HG03432 (cell line): ENCODE data around the gene TM7SF2.

Source experiments
- ATAC-seq: cut with Tn5 transposase; IDR thresholded peaks from one replicate; pipeline ENCODE4 v1.9.1; 2021; ENCODE audit warnings: mild to moderate bottlenecking, moderate library complexity; ENCODE audit not compliant: unreplicated experiment

Gene TM7SF2

DNA sequence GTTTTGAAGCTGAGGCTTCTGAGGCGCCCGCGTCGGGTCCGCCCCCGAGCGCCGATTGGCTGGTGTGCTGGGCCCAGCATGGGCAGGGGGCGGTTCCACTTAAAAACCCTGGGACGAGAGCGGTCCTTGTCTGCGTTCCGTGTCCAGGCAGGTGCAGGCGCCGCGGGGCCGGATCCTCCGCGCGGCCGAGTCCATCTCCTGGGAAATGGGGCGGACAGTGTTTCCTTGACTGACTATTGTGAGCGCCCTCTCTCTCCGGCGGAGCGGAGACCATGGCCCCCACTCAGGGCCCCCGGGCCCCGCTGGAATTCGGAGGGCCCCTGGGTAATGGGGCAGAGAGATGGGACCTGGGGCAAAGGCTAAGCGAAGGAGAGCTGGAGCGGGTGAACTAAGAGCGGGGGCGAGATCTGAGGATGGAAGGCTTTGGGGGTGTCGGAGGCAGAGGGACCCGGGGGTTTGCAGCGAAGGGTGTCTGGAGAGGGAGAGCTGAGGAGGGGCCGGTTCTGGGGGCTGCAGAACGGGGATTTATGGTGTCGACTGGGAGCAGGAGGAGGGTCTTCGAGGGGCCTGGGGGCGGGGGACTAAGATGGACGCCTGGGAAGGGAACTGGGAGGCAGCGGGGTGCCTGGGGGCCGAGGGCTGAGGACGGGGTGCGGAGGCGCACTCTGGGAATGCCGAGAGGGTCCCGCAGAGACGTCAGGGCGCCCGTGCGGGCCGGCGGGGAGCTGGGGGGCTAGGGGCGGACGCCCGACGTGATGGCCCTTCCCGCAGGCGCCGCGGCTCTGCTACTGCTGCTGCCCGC is at the start of gene TM7SF2:
TSS of gene TM7SF2 (plus strand) at position 129 of the 802 bp plus-strand sequence. CDS start at position 273, 144 bp downstream.
- ATAC-seq: peak; percentile 57

DNA sequence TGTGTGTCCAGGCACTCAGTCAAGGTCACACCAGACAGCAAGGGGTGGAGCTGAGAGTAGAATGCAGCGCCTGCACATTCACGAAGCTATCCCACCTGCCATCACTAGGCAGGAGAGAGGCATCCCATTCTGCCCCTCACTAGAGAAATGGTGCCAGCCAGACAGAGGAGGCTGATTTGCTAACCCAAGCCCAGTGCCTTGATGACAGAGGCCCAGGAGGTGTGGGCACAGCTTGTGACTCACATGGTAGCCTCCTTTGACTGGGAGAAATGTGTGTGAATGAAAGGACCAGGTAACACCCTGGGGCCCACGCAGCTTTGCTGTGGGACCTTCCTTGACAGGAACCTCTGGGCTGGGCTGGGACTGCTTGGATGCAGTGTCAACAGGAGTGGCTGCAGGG is 48.1 kb upstream of the TM7SF2 start:
- no peak for ATAC-seq

DNA sequence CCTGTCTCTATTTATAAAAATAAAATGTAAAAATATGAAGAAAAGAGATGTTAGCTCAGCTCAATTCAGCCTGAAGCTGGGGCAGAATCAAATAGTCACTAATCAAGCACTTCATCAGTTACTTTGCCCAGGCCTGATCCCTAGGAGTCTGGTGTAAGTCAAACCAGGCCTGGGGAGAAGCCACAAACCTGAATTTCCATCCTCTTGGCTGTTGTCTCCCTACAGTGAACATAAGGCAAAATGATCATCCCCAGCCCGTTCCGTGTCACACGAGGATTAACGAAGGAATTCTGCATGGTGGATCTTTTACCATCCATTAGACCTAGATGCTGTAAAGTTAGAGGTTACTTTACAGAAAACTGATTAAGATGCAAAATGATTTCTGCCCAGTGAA is 46.8 kb upstream of the TM7SF2 start:
- ATAC-seq: no peak

- no peak for ATAC-seq
These were observed 45.8 kb upstream of the TM7SF2 start for GRCh38 chr11:65065851-65066250.

DNA sequence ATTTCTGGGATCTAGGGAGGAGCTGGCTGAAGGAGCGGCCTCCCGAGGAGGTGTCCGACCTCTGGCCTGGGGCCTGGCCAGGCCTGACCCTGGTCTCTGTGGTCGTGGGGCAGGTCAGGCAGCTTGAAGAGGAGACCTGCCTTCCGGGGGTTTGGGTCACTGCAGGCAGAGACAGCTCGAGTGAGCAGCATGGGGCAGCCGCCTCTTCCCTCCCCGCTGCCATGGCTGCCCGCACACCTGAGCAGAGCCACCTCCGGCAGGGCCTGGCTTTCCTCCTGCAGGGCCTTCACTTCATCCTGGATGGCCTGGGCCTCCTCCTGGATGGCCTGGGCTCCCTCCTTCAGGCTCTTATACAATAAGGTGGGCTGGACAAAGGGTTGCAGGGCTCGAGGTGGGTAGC is 45.4 kb upstream of the TM7SF2 start:
- no peak for ATAC-seq

- no peak for ATAC-seq
These were observed 44.8 kb upstream of the TM7SF2 start for GRCh38 chr11:65066805-65067291.

DNA sequence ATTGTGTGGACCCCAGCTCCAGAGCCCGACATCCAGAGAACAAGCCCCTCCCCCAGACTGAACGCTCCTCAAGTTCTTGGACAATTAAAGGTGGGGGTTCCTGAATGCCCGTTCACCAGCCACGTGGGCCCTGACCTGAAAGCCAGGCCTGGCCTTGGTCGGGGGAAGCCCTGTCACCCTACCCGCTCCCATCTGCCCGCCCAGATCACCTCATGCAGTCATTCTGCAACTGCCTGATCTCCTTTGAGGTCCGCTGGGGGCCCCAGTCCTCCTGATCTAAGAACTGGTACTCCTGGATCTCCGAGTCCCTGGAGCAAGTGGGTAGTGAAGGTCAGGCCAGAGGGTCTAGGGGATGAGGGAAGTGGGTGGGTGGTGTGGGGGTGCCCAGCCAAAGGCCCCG is 44.2 kb upstream of the TM7SF2 start:
- ATAC-seq: no peak

DNA sequence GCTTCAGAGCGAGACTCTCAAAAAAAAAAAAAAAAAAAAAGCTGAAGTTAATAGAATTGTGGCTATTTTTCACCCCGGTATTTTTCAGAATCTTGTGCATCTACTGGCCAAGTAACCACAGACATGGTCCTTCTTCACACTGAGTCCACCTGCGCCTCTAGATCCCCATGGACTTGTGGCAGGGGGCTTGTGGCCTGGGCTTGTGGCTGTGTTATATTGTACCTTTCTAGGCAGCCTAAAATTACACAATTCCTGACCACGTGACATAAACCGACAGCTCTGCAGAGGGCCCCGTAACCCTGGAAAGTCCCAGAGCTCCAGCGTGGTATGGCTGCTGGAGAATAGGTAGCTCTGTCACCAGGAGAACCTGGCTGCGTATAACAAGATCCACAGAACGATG is 42.5 kb upstream of the TM7SF2 start:
- no peak for ATAC-seq

DNA sequence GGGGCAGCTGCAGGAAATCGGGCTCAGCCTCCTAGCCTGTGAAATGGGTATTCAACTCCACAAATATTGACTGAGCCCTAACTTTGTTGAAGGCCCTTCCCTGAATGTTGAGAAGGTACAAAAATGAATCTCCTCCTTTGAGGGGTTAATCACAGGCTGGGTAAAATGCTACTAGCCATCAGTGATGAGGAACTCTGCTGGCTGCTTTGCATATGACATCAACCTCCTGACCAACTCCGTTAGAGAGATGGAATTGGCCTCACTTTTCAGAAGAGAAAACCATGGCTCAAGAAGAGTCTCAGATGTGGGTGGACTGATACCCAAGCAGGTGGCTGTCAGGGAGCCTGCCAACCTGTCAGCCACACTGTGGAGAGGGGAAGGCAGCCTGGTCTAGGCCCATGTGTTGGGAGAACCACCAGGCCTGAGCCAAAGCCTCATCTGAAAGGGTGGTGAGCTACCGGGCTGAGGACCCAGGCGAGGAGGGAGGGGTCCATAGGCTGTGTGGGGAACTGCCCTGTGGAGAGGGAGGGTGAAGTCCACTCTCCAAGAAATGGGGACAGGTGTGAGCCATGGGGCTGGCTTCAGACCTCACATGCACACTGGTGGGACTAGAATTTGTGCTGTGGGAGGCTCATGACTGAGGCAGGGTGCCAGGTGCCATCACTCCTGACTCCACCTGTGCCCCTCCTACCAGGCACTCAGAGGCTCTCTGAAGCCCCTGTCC is 39.6 kb upstream of the TM7SF2 start:
- ATAC-seq: no peak

GRCh38 chr11:65072631-65072966 is 39.1 kb upstream of the TM7SF2 start:
- no peak for ATAC-seq

DNA sequence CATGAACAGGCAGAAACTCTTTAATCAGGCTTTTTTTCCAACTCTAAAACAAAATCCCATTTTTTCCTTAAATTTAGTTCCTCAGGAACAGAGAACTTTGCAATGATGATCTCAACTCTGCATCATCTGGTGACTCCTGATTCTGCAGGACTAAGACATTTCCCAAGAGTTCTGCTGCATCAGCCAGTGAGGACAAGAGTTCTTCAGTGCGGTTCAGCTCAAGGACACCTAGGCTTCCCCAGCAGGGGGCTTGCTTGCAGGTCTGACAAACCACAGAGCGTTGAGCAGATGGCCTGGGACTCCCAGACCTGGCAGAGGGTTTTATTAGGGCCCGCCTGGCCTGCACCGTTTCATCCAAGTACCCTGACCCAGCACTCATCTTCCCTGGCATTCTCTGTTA is 34.2 kb upstream of the TM7SF2 start:
- no peak for ATAC-seq

DNA sequence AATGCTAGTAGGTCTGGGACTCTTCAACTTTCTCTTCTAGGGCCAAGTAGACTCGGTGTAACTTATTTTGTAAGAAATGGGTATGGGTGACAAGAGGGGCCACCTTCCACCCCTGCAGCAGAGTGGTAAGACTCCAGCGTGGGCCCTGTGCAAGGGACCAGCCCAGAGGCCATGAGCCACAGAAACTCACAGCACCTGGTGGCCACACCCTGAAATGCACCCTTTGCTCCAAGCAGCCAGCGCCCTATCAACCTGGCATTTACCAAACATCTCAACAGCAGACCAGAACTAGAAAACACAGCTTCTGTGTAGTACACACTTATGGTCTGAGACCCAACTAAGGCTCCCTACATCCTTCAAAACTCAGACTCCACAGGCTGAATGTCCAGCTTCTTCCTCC is 33.5 kb upstream of the TM7SF2 start:
- no peak for ATAC-seq

DNA sequence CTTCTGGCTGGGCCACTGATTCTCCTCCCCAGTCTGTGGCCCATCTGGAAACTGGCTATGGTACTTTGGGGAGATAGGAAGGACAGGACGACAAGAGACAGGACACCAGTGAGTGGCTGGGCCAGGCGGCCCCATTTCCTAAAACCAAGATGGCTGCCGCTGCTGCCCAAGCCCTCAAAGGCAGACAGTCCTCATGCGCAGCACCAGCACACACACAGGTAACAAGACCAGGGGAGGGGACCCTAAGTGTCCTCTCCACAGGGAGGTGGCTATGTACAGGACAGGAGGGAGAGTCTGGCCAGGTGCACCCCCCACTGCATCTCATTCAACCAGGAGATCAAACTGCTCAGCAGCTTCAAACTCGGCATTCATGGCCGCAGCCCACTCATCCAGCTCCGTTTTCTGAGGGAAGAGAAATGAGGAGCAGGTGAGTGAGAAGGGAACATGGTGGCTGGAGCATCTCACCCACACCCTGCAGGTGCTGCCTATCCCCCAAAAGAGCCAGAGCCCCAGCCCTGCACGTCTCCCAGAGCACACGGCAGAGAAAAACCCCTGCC is 32.8 kb upstream of the TM7SF2 start:
- no peak for ATAC-seq

GRCh38 chr11:65083134-65083833 is 28.4 kb upstream of the TM7SF2 start:
- ATAC-seq: peak; percentile 12

DNA sequence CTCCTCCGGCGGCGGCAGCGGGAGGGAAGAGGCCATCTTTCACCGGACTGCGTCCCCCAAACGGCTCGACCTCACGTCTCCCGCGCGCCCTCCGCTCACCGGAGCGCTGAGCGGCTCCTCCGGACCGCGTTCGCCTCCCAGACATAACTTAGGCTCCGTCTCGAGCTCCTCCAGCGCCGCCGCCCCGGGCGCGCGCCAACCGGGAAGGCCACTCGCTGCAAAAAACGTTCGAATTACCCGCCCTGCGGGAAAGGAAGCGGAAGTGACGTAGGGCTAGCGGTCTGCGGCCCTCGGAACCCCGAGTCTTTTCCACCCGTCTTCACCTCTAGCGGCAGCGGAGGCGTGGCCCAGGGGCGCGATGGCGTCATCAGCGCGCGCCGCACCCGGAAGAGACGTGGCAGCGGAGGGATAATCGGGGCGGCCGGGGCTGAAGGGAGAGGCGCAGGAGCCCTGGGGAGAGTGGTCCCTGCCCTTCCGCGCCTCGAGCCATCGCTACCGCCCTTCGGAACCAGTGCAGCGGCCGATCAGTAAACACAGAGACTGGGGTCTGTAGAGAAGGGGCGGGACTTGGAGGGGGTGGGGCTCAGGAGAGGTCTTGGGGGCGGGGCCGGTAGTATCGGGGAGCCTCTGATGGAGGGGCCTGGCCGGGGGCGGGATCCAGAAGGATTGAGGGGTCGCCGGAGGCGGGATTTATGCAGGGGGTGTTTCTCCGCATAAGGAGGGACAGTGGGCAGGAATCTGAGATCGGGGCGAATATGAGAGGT is 27.7 kb upstream of the TM7SF2 start, which contains the start of the genes CDCA5 and ZFPL1:
TSS of gene CDCA5 (minus strand) at position 207 of the 764 bp plus-strand sequence. CDS start at position 145, 62 bp downstream.
TSS of gene ZFPL1 (plus strand) at position 389 of the 764 bp plus-strand sequence. CDS start 477 bp downstream, outside the sequence.
- peak; percentile 77 for ATAC-seq

DNA sequence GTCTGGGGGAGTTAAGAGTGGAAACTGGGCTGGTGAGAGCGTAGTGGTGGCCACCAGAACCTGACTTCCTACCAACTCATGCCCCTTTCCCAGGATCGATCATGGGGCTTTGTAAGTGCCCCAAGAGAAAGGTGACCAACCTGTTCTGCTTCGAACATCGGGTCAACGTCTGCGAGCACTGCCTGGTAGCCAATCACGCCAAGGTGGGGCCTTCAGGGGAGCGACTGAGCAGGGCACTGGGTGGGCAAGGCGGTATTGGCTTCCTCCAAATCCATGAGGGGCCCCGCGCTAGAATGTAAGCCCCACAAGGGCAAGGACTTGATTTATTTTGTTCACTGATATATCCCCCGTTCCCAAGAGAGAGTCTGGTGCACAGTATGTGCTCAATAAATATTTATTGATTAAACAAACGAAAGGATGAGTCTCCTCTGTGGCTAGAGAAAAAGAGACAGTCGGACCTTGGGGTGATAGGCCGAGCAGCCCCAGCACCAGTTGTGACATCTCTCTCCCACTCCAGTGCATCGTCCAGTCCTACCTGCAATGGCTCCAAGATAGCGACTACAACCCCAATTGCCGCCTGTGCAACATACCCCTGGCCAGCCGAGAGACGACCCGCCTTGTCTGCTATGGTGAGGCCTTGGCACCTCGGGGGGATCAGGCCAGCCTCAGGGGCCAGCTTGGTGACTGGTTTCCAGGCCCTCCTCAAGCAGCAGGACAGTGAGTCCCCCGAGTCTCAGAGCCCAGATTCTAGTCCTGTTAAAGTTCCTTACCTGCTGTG is 26.9 kb upstream of the TM7SF2 start:
- ATAC-seq: peak; percentile 8

GRCh38 chr11:65085446-65085845 is 26.2 kb upstream of the TM7SF2 start:
- ATAC-seq: no peak

- no peak for ATAC-seq
These were observed 24.9 kb upstream of the TM7SF2 start for GRCh38 chr11:65086809-65087208.

DNA sequence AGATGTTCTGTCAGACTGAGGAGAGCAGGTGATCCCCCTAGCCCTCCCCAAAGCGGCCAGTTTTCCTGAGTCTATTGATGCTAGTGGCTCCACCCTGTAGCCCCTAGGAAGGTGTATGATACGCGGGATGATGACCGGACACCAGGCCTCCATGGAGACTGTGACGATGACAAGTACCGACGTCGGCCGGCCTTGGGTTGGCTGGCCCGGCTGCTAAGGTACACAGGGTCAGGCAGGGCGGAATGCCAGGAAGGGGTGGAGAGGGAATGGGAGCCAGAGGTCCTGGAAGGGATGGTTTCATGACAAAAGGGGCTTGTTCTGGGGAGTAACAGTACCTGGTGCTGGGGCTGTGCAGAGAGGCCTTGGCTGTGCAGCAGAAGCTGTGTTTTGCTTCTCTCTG is 24.5 kb upstream of the TM7SF2 start:
- no peak for ATAC-seq

GRCh38 chr11:65087827-65088226 is 23.8 kb upstream of the TM7SF2 start:
- no peak for ATAC-seq
